ENCODE measurements around the gene CDC20. TPM values are rescaled to one million over a fixed set of nuclear protein-coding genes. Genes with fewer than 3 reads are reported as not detected.

CDC20 gene
- total RNA-seq, 4 donors from 2014 or later, result 0.42 to 0.69 (median 0.54) TPM; not detected in 1

GRCh38 chr1:43325381-43325780, 33.4 kb upstream of the CDC20 start:
- no peak overlapping the region for H3K27ac ChIP-seq
- TF ChIP-seq POLR2AphosphoS5 (IDR thresholded peaks at IDR 0.05) (no peak), CTCF (IDR thresholded peaks at IDR 0.05) (no peak), POLR2A (IDR thresholded peaks at IDR 0.05) (no peak), EP300 (IDR thresholded peaks at IDR 0.05) (no peak)
- no peak overlapping the region for H3K4me3 ChIP-seq
- no peaks in the 10 kb centered on the region for H3K36me3 ChIP-seq
- peaks cover 0 to 8% (median 2%) of the 10 kb centered on the region in 3 donors for H3K4me1 ChIP-seq
- H3K27me3 ChIP-seq, result no peaks in the 10 kb centered on the region
- H3K9me3 ChIP-seq, result peaks cover 0 to 28% (median 0%) of the 10 kb centered on the region in 3 donors
- ATAC-seq, result no peak

- H3K36me3 ChIP-seq, result no peaks in the 10 kb centered on the region
- peaks cover 0 to 28% (median 0%) of the 10 kb centered on the region in 3 donors for H3K9me3 ChIP-seq
- no peak overlapping the region for H3K27ac ChIP-seq
- ATAC-seq, result no peak
- WGBS, 2 donors (ENCODE audit: low coverage in 1 of 2), result 71 to 89% methylated on average over 1 of the region's 1 CpG
- no peak for TF ChIP-seq EP300 (IDR thresholded peaks at IDR 0.05)
- no peak for TF ChIP-seq POLR2A (IDR thresholded peaks at IDR 0.05)
- no peak for TF ChIP-seq CTCF (IDR thresholded peaks at IDR 0.05)
- no peak for TF ChIP-seq POLR2AphosphoS5 (IDR thresholded peaks at IDR 0.05)
- peaks cover 0 to 8% (median 3%) of the 10 kb centered on the region in 3 donors for H3K4me1 ChIP-seq
- H3K27me3 ChIP-seq, result no peaks in the 10 kb centered on the region
- H3K4me3 ChIP-seq, result no peak overlapping the region
These were observed 31.1 kb upstream of the CDC20 start for GRCh38 chr1:43327549-43328292.

GRCh38 chr1:43329995-43330751, 28.6 kb upstream of the CDC20 start:
- TF ChIP-seq POLR2AphosphoS5 (IDR thresholded peaks at IDR 0.05), result no peak
- no peak for TF ChIP-seq EP300 (IDR thresholded peaks at IDR 0.05)
- no peak for TF ChIP-seq POLR2A (IDR thresholded peaks at IDR 0.05)
- no peak for TF ChIP-seq CTCF (IDR thresholded peaks at IDR 0.05)
- H3K36me3 ChIP-seq, result no peaks in the 10 kb centered on the region
- H3K27me3 ChIP-seq, result no peaks in the 10 kb centered on the region
- peak; percentile 75 for ATAC-seq
- H3K4me3 ChIP-seq, result no peak overlapping the region
- 35 to 60% methylated on average over 2 to 4 of the region's 6 CpGs for WGBS, 2 donors (ENCODE audit: low coverage in 1 of 2)
- H3K4me1 ChIP-seq, result peaks cover 0 to 8% (median 3%) of the 10 kb centered on the region in 3 donors
- H3K9me3 ChIP-seq, result peaks cover 0 to 14% (median 0%) of the 10 kb centered on the region in 3 donors
- peak overlapping the region in 2 of 4 donors; percentile 31 to 51 for H3K27ac ChIP-seq

- Histone ChIP-seq H3K4me3 (no peak overlapping the region), H3K36me3 (no peaks in the 10 kb centered on the region), H3K27ac (no peak overlapping the region), H3K27me3 (no peaks in the 10 kb centered on the region), H3K9me3 (peaks cover 0 to 7% (median 0%) of the 10 kb centered on the region in 3 donors), H3K4me1 (peaks cover 0 to 8% (median 3%) of the 10 kb centered on the region in 3 donors)
- ATAC-seq, result no peak
- no peak for TF ChIP-seq CTCF (IDR thresholded peaks at IDR 0.05)
- no peak for TF ChIP-seq POLR2A (IDR thresholded peaks at IDR 0.05)
- TF ChIP-seq EP300 (IDR thresholded peaks at IDR 0.05), result no peak
- no peak for TF ChIP-seq POLR2AphosphoS5 (IDR thresholded peaks at IDR 0.05)
- 88 to 98% methylated on average over 3 to 5 of the region's 5 CpGs for WGBS, 2 donors (ENCODE audit: low coverage in 1 of 2)
These were observed 27.1 kb upstream of the CDC20 start for GRCh38 chr1:43331688-43332087.

All from gastroesophageal sphincter (tissue), 4 donors.